ENCODE data around the gene SLMAP.

- TF ChIP-seq, protein P1, sequence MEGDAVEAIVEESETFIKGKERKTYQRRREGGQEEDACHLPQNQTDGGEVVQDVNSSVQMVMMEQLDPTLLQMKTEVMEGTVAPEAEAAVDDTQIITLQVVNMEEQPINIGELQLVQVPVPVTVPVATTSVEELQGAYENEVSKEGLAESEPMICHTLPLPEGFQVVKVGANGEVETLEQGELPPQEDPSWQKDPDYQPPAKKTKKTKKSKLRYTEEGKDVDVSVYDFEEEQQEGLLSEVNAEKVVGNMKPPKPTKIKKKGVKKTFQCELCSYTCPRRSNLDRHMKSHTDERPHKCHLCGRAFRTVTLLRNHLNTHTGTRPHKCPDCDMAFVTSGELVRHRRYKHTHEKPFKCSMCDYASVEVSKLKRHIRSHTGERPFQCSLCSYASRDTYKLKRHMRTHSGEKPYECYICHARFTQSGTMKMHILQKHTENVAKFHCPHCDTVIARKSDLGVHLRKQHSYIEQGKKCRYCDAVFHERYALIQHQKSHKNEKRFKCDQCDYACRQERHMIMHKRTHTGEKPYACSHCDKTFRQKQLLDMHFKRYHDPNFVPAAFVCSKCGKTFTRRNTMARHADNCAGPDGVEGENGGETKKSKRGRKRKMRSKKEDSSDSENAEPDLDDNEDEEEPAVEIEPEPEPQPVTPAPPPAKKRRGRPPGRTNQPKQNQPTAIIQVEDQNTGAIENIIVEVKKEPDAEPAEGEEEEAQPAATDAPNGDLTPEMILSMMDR (IDR thresholded peaks at IDR 0.05) = no peak
- no peak for TF ChIP-seq POLR2AphosphoS5 (IDR thresholded peaks at IDR 0.05)
Measured at GRCh38 chr3:57825116-57825515, 69.0 kb downstream of the SLMAP start.

Data from breast epithelium (tissue), 3 donors.